ENCODE data around the gene TMEM169. TPM values are rescaled to one million over a fixed set of nuclear protein-coding genes. Genes with fewer than 3 reads are reported as not detected.
"Not testable (repeated sequence)": the region's sequence is repeated elsewhere in the genome, so short reads cannot be mapped to it uniquely, and the experiment has no call there.

TMEM169 gene
- total RNA-seq, 1 experiment from 2014 or later = 0.46 TPM

DNA sequence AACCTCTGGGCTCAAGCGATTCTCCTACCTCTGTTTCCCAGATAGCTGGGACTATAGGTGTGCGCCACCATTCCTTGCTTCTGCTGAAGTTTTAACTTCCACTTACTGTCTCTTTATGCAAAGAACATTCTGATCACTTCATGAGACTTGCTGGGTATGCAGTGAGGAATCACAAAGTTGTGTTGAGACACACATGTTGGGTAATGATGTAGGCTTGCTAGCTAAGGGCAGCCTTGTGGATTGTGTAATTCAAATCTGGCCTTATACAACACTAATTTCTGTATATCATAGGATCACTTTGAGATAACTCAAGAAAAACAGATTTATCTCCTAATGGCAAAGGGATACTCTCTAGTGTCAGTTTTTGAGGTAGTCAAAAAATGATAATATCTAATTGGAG lies 51.7 kb downstream of the TMEM169 start:
- Histone ChIP-seq H3K4me3 (no peak overlapping the region), H3K9me3 (ENCODE audit: insufficient read depth, low read depth) (no peaks in the 10 kb centered on the region), H3F3A (ENCODE audit: insufficient read depth, low read depth) (no peaks in the 10 kb centered on the region; the same call in 1 of the 2 replicates), H3K27me3 (ENCODE audit: insufficient read depth, low read depth) (no peaks in the 10 kb centered on the region), H2AFZ (no peak overlapping the region), H3K4me1 (replicated peaks; ENCODE audit: insufficient read depth) (no peaks in the 10 kb centered on the region), H3K79me2 (ENCODE audit: low read depth) (no peaks in the 10 kb centered on the region; the same call in none of the 2 replicates), H3K36me3 (ENCODE audit: low read depth) (peaks cover 85% of the 10 kb centered on the region), H3K9me2 (ENCODE audit: insufficient read depth) (no peaks in the 10 kb centered on the region), H3K4me2 (no peak overlapping the region), H3K27ac (no peak overlapping the region), H4K20me1 (ENCODE audit: insufficient read depth) (peaks cover 17% of the 10 kb centered on the region)
- TF ChIP-seq, protein P1, sequence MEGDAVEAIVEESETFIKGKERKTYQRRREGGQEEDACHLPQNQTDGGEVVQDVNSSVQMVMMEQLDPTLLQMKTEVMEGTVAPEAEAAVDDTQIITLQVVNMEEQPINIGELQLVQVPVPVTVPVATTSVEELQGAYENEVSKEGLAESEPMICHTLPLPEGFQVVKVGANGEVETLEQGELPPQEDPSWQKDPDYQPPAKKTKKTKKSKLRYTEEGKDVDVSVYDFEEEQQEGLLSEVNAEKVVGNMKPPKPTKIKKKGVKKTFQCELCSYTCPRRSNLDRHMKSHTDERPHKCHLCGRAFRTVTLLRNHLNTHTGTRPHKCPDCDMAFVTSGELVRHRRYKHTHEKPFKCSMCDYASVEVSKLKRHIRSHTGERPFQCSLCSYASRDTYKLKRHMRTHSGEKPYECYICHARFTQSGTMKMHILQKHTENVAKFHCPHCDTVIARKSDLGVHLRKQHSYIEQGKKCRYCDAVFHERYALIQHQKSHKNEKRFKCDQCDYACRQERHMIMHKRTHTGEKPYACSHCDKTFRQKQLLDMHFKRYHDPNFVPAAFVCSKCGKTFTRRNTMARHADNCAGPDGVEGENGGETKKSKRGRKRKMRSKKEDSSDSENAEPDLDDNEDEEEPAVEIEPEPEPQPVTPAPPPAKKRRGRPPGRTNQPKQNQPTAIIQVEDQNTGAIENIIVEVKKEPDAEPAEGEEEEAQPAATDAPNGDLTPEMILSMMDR (conservative IDR thresholded peaks at IDR 0.05) = no peak
- no peak for TF ChIP-seq EZH2 (IDR thresholded peaks at IDR 0.05; ENCODE audit: low read depth)
- ChIA-PET POLR2A (ENCODE audit: unreplicated experiment) (no interaction called here), CTCF (interaction anchor here (0.6 kb wide), 1 partner anchor 270 kb away, joined by 4 read pairs; no protein-coding TSS in a partner anchor)
- no peak for DNase-seq
- BruUV-seq (replicated peaks) = no TSS peak
- intact Hi-C loops (cut with micrococcal nuclease; ENCODE audit: unreplicated experiment) = no loop called here

GRCh38 chr2:216134958-216135541 lies 53.3 kb downstream of the TMEM169 start:
- intact Hi-C loops (cut with micrococcal nuclease; ENCODE audit: unreplicated experiment) = no loop called here
- Histone ChIP-seq H2AFZ (no peak overlapping the region), H3K4me3 (no peak overlapping the region), H3K27ac (no peak overlapping the region), H3F3A (ENCODE audit: insufficient read depth, low read depth) (peaks cover 6% of the 10 kb centered on the region; the same call in 1 of the 2 replicates), H3K4me1 (replicated peaks; ENCODE audit: insufficient read depth) (no peaks in the 10 kb centered on the region), H3K79me2 (ENCODE audit: low read depth) (no peaks in the 10 kb centered on the region), H3K4me2 (no peak overlapping the region), H3K9me3 (ENCODE audit: insufficient read depth, low read depth) (no peaks in the 10 kb centered on the region), H3K9me2 (ENCODE audit: insufficient read depth) (no peaks in the 10 kb centered on the region), H4K20me1 (ENCODE audit: insufficient read depth) (peaks cover 17% of the 10 kb centered on the region; the same call in 1 of the 2 replicates), H3K36me3 (ENCODE audit: low read depth) (peaks cover 83% of the 10 kb centered on the region), H3K27me3 (ENCODE audit: insufficient read depth, low read depth) (no peaks in the 10 kb centered on the region)
- BruUV-seq (replicated peaks) = no TSS peak
- no peak for TF ChIP-seq EZH2 (IDR thresholded peaks at IDR 0.05; ENCODE audit: low read depth)
- DNase-seq = no peak
- CTCF ChIA-PET = no interaction called here
- POLR2A ChIA-PET (ENCODE audit: unreplicated experiment) = interaction anchor here (0.6 kb wide), 1 partner anchor 286 kb away, joined by 5 read pairs; no protein-coding TSS in a partner anchor

- Histone ChIP-seq H3K4me1 (replicated peaks; ENCODE audit: insufficient read depth) (no peaks in the 10 kb centered on the region), H3K27ac (no peak overlapping the region), H3K79me2 (ENCODE audit: low read depth) (no peaks in the 10 kb centered on the region), H3K4me2 (no peak overlapping the region), H3K4me3 (no peak overlapping the region), H2AFZ (no peak overlapping the region), H3K9me3 (ENCODE audit: insufficient read depth, low read depth) (no peaks in the 10 kb centered on the region), H4K20me1 (ENCODE audit: insufficient read depth) (peaks cover 19% of the 10 kb centered on the region; the same call in 1 of the 2 replicates), H3K9me2 (ENCODE audit: insufficient read depth) (no peaks in the 10 kb centered on the region), H3K36me3 (ENCODE audit: low read depth) (peaks cover 75% of the 10 kb centered on the region), H3K27me3 (ENCODE audit: insufficient read depth, low read depth) (no peaks in the 10 kb centered on the region), H3F3A (ENCODE audit: insufficient read depth, low read depth) (peaks cover 10% of the 10 kb centered on the region; the same call in 1 of the 2 replicates)
- POLR2A ChIA-PET (ENCODE audit: unreplicated experiment) = no interaction called here
- TF ChIP-seq, protein P1 (conservative IDR thresholded peaks at IDR 0.05) = peak; percentile 50; the same call in 1 of the 2 replicates
- no peak for TF ChIP-seq EZH2 (IDR thresholded peaks at IDR 0.05; ENCODE audit: low read depth)
- no TSS peak for BruUV-seq (replicated peaks)
- intact Hi-C loops (cut with micrococcal nuclease; ENCODE audit: unreplicated experiment) = no loop called here
- CTCF ChIA-PET = no interaction called here
- DNase-seq = no peak
Observed at GRCh38 chr2:216139884-216140283, 58.2 kb downstream of the TMEM169 start.

GRCh38 chr2:216141516-216141915 lies 59.8 kb downstream of the TMEM169 start:
- H3K4me2 ChIP-seq; H3K27ac ChIP-seq; BruUV-seq (replicated peaks); H3K9me2 ChIP-seq (ENCODE audit: insufficient read depth); H3K9me3 ChIP-seq (ENCODE audit: insufficient read depth, low read depth); H3K27me3 ChIP-seq (ENCODE audit: insufficient read depth, low read depth); H3K79me2 ChIP-seq (ENCODE audit: low read depth); H2AFZ ChIP-seq; CTCF ChIA-PET; DNase-seq; intact Hi-C loops (cut with micrococcal nuclease; ENCODE audit: unreplicated experiment); POLR2A ChIA-PET (ENCODE audit: unreplicated experiment); H3K4me1 ChIP-seq (replicated peaks; ENCODE audit: insufficient read depth); H3K4me3 ChIP-seq: not testable (repeated sequence)
- Histone ChIP-seq H3K36me3 (ENCODE audit: low read depth) (peaks cover 80% of the 10 kb centered on the region), H3F3A (ENCODE audit: insufficient read depth, low read depth) (peaks cover 21% of the 10 kb centered on the region; the same call in 1 of the 2 replicates), H4K20me1 (ENCODE audit: insufficient read depth) (peaks cover 20% of the 10 kb centered on the region)

Data from PC-9 (cell line).